Thyroid gland (tissue), 4 donors: ENCODE measurements around the gene CROCC2.

Experiments
- POLR2A ChIP-seq, 2 donors: fragments of 450-650 bp; IDR thresholded peaks; one replicate each; pipeline ENCODE4 v1.6.1; 2017; ENCODE audit warnings: antibody characterized with exemption in 2 of 2, mild to moderate bottlenecking in 2 of 2, moderate library complexity in 1 of 2
- TF ChIP-seq, protein P1 (sequence below), 6 experiments: fragments of 200-600 bp in 3 of 6; fragments of 450-650 bp in 3 of 6; sonication (generic) in 3 of 6; IDR thresholded peaks; one replicate each; pipeline ENCODE4 v1.5.1; 2016 to 2019; ENCODE audit warnings: antibody characterized with exemption in 6 of 6, mild to moderate bottlenecking in 2 of 6, inconsistent platforms in 1 of 6, moderate library complexity in 1 of 6

GRCh38 chr2:240996834-240997140 lies 90.7 kb downstream of the CROCC2 start:
- TF ChIP-seq, protein P1, sequence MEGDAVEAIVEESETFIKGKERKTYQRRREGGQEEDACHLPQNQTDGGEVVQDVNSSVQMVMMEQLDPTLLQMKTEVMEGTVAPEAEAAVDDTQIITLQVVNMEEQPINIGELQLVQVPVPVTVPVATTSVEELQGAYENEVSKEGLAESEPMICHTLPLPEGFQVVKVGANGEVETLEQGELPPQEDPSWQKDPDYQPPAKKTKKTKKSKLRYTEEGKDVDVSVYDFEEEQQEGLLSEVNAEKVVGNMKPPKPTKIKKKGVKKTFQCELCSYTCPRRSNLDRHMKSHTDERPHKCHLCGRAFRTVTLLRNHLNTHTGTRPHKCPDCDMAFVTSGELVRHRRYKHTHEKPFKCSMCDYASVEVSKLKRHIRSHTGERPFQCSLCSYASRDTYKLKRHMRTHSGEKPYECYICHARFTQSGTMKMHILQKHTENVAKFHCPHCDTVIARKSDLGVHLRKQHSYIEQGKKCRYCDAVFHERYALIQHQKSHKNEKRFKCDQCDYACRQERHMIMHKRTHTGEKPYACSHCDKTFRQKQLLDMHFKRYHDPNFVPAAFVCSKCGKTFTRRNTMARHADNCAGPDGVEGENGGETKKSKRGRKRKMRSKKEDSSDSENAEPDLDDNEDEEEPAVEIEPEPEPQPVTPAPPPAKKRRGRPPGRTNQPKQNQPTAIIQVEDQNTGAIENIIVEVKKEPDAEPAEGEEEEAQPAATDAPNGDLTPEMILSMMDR (IDR thresholded peaks at IDR 0.05): no peak
- no peak for TF ChIP-seq POLR2A (IDR thresholded peaks at IDR 0.05)
